ENCODE measurements around the gene RPL32. TPM values are rescaled to one million over a fixed set of nuclear protein-coding genes. Genes with fewer than 3 reads are reported as not detected.
A peak's percentile ranks its signal among the peaks of the same experiment; 100 is the strongest.

Gene RPL32
- total and polyA plus RNA-seq, 9 of the 15 experiments (the other 6 are each of a cell fraction or from before 2014, with no cell fraction given): 2,738 to 6,200 (median 4,286) TPM

DNA sequence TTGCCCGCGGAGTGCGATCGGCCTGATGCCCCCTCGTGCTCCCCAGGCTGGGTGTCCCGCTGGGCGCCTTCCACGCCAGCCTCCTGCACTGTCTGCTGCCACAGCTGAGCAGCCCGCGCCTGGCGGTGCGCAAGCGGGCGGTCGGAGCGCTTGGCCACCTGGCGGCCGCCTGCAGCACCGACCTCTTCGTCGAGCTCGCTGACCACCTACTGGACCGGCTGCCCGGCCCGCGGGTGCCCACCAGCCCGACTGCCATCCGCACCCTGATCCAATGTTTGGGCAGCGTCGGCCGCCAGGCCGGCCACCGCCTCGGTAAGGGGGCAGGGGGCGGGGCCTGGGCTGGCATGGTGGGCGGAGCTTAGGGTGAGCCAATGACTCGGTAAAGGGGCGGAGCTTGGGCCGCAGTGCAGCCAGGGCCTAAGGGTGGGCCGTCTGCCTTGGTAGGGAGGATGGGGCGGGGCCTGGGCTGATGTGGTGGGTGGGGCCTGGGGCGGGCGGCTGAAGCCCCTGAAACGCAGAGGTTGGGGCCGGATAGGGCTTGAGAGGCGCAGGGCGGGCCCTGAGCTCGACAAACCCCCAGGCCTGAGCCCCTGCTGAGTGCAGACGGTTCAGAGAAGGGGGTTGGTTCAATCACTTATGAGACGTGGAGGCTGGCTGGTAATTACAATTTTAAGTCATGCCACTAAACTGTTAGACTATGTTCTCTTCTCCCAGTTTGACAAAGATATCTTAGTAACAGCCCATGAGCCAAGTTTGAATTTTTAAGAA lies 31.2 kb downstream of the RPL32 start (continued):
- TF ChIP-seq, protein P1, sequence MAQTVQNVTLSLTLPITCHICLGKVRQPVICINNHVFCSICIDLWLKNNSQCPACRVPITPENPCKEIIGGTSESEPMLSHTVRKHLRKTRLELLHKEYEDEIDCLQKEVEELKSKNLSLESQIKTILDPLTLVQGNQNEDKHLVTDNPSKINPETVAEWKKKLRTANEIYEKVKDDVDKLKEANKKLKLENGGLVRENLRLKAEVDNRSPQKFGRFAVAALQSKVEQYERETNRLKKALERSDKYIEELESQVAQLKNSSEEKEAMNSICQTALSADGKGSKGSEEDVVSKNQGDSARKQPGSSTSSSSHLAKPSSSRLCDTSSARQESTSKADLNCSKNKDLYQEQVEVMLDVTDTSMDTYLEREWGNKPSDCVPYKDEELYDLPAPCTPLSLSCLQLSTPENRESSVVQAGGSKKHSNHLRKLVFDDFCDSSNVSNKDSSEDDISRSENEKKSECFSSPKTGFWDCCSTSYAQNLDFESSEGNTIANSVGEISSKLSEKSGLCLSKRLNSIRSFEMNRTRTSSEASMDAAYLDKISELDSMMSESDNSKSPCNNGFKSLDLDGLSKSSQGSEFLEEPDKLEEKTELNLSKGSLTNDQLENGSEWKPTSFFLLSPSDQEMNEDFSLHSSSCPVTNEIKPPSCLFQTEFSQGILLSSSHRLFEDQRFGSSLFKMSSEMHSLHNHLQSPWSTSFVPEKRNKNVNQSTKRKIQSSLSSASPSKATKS (CRISPR knock-in tag; IDR thresholded peaks at IDR 0.05): no peak
- no peak for TF ChIP-seq ZNF778 (CRISPR knock-in tag; IDR thresholded peaks at IDR 0.05)
- peak; percentile 73 for TF ChIP-seq DACH1 (IDR thresholded peaks at IDR 0.05; ENCODE audit: partially characterized antibody)
- TF ChIP-seq HMGN3 (IDR thresholded peaks at IDR 0.05; ENCODE audit: borderline replicate concordance, extremely low read depth, insufficient read length, low read depth, low read length): peak; percentile 97
- TF ChIP-seq SUPT5H (IDR thresholded peaks at IDR 0.05): peak; percentile 51; the same call in 1 of the 2 replicates
- TF ChIP-seq ETV1 (tag; conservative IDR thresholded peaks at IDR 0.05; ENCODE audit: low read depth): no peak
- no peak; the same call in 1 of the 2 replicates for TF ChIP-seq NR3C1 (CRISPR knock-in tag; IDR thresholded peaks at IDR 0.05)
- TF ChIP-seq, protein P2, sequence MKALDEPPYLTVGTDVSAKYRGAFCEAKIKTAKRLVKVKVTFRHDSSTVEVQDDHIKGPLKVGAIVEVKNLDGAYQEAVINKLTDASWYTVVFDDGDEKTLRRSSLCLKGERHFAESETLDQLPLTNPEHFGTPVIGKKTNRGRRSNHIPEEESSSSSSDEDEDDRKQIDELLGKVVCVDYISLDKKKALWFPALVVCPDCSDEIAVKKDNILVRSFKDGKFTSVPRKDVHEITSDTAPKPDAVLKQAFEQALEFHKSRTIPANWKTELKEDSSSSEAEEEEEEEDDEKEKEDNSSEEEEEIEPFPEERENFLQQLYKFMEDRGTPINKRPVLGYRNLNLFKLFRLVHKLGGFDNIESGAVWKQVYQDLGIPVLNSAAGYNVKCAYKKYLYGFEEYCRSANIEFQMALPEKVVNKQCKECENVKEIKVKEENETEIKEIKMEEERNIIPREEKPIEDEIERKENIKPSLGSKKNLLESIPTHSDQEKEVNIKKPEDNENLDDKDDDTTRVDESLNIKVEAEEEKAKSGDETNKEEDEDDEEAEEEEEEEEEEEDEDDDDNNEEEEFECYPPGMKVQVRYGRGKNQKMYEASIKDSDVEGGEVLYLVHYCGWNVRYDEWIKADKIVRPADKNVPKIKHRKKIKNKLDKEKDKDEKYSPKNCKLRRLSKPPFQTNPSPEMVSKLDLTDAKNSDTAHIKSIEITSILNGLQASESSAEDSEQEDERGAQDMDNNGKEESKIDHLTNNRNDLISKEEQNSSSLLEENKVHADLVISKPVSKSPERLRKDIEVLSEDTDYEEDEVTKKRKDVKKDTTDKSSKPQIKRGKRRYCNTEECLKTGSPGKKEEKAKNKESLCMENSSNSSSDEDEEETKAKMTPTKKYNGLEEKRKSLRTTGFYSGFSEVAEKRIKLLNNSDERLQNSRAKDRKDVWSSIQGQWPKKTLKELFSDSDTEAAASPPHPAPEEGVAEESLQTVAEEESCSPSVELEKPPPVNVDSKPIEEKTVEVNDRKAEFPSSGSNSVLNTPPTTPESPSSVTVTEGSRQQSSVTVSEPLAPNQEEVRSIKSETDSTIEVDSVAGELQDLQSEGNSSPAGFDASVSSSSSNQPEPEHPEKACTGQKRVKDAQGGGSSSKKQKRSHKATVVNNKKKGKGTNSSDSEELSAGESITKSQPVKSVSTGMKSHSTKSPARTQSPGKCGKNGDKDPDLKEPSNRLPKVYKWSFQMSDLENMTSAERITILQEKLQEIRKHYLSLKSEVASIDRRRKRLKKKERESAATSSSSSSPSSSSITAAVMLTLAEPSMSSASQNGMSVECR (CRISPR knock-in tag; IDR thresholded peaks at IDR 0.05): peak; percentile 77
- TF ChIP-seq CBFA2T3 (IDR thresholded peaks at IDR 0.05): 0 out of 2 replicates have a peak, but pooled peaks have one; percentile 9
- TF ChIP-seq BRF1 (IDR thresholded peaks at IDR 0.05; ENCODE audit: borderline replicate concordance, extremely low read depth, insufficient read length): no peak
- no peak for TF ChIP-seq ZNF274 (IDR thresholded peaks at IDR 0.05; ENCODE audit: borderline replicate concordance, low read depth, low read length)
- peak; percentile 66 for TF ChIP-seq ATF7 (IDR thresholded peaks at IDR 0.05)
- no peak for TF ChIP-seq CBFA2T2 (conservative IDR thresholded peaks at IDR 0.05)
- TF ChIP-seq, protein P3, sequence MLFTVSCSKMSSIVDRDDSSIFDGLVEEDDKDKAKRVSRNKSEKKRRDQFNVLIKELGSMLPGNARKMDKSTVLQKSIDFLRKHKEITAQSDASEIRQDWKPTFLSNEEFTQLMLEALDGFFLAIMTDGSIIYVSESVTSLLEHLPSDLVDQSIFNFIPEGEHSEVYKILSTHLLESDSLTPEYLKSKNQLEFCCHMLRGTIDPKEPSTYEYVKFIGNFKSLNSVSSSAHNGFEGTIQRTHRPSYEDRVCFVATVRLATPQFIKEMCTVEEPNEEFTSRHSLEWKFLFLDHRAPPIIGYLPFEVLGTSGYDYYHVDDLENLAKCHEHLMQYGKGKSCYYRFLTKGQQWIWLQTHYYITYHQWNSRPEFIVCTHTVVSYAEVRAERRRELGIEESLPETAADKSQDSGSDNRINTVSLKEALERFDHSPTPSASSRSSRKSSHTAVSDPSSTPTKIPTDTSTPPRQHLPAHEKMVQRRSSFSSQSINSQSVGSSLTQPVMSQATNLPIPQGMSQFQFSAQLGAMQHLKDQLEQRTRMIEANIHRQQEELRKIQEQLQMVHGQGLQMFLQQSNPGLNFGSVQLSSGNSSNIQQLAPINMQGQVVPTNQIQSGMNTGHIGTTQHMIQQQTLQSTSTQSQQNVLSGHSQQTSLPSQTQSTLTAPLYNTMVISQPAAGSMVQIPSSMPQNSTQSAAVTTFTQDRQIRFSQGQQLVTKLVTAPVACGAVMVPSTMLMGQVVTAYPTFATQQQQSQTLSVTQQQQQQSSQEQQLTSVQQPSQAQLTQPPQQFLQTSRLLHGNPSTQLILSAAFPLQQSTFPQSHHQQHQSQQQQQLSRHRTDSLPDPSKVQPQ (CRISPR knock-in tag; IDR thresholded peaks at IDR 0.05; ENCODE audit: borderline replicate concordance): no peak
- no peak for TF ChIP-seq PML (IDR thresholded peaks at IDR 0.05; ENCODE audit: low read length)
- TF ChIP-seq ERF (CRISPR knock-in tag; IDR thresholded peaks at IDR 0.05): 0 out of 2 replicates have a peak, but pooled peaks have one; percentile 72
- TF ChIP-seq HMBOX1 (IDR thresholded peaks at IDR 0.05): no peak
- peak; percentile 98 for TF ChIP-seq RB1 (IDR thresholded peaks at IDR 0.05; ENCODE audit: low read depth)
- no peak for TF ChIP-seq TSC22D4 (tag; IDR thresholded peaks at IDR 0.05)
